Measurements from ENCODE around the gene TMEM123. TPM values are rescaled to one million over a fixed set of nuclear protein-coding genes. Genes with fewer than 3 reads are reported as not detected.

TMEM123 gene
- total and polyA plus RNA-seq, 2 of the 13 experiments (the other 11 are each of a cell fraction or from before 2014, with no cell fraction given), result 365 to 2,761 TPM

DNA sequence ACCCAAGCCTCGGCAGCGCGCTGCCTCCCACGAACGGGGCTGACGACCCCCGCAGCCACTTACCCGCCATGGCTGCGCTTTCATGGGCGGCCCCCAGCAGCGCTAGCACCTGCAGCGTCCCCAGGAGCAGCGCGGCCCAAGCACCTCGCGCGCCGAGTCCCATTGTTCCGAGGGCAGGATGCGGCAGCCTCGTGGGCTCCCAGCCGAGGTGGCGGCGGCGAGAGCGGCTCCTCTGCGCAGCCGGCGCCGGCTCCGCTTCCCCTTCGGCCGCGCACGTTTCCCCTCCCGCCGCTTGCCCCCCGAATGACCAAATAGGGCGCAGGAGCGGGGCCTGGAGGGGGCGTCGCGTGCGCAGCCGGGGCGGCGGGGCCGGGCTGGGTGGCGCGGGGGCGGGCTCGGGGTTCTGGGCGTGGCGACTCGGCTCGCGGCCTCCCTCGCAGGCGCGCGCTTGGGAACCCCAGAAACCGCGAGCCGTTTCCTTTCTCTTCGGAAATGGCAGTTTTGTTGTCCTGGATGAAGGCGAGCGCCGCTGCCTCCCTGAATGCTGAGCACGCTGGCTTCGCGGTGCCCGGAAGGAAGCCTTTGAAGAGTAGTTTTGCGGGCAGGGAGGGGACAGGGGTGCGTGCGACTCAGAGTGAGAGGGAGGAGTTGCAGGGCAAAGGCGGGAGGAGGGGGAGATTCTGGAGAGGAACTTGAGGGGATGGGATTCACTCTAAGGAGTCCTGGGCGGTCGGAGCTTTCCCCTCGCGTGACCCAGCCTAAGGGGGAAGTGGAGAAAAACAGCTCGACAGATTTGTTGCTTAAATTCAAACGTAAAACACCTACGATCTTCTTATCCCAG, at the start of gene TMEM123 (continued):
- TF ChIP-seq, protein P1, sequence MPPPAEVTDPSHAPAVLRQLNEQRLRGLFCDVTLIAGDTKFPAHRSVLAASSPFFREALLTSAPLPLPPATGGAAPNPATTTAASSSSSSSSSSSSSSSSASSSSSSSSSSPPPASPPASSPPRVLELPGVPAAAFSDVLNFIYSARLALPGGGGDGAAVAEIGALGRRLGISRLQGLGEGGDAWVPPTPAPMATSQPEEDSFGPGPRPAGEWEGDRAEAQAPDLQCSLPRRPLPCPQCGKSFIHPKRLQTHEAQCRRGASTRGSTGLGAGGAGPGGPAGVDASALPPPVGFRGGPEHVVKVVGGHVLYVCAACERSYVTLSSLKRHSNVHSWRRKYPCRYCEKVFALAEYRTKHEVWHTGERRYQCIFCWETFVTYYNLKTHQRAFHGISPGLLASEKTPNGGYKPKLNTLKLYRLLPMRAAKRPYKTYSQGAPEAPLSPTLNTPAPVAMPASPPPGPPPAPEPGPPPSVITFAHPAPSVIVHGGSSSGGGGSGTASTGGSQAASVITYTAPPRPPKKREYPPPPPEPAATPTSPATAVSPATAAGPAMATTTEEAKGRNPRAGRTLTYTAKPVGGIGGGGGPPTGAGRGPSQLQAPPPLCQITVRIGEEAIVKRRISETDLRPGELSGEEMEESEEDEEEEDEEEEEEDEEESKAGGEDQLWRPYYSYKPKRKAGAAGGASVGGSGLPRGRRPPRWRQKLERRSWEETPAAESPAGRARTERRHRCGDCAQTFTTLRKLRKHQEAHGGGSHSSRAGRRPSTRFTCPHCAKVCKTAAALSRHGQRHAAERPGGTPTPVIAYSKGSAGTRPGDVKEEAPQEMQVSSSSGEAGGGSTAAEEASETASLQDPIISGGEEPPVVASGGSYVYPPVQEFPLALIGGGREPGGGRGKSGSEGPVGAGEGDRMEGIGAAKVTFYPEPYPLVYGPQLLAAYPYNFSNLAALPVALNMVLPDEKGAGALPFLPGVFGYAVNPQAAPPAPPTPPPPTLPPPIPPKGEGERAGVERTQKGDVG (CRISPR knock-in tag; IDR thresholded peaks at IDR 0.05; ENCODE audit: borderline replicate concordance), result no peak; the same call in 1 of the 2 replicates
- TF ChIP-seq, protein P2, sequence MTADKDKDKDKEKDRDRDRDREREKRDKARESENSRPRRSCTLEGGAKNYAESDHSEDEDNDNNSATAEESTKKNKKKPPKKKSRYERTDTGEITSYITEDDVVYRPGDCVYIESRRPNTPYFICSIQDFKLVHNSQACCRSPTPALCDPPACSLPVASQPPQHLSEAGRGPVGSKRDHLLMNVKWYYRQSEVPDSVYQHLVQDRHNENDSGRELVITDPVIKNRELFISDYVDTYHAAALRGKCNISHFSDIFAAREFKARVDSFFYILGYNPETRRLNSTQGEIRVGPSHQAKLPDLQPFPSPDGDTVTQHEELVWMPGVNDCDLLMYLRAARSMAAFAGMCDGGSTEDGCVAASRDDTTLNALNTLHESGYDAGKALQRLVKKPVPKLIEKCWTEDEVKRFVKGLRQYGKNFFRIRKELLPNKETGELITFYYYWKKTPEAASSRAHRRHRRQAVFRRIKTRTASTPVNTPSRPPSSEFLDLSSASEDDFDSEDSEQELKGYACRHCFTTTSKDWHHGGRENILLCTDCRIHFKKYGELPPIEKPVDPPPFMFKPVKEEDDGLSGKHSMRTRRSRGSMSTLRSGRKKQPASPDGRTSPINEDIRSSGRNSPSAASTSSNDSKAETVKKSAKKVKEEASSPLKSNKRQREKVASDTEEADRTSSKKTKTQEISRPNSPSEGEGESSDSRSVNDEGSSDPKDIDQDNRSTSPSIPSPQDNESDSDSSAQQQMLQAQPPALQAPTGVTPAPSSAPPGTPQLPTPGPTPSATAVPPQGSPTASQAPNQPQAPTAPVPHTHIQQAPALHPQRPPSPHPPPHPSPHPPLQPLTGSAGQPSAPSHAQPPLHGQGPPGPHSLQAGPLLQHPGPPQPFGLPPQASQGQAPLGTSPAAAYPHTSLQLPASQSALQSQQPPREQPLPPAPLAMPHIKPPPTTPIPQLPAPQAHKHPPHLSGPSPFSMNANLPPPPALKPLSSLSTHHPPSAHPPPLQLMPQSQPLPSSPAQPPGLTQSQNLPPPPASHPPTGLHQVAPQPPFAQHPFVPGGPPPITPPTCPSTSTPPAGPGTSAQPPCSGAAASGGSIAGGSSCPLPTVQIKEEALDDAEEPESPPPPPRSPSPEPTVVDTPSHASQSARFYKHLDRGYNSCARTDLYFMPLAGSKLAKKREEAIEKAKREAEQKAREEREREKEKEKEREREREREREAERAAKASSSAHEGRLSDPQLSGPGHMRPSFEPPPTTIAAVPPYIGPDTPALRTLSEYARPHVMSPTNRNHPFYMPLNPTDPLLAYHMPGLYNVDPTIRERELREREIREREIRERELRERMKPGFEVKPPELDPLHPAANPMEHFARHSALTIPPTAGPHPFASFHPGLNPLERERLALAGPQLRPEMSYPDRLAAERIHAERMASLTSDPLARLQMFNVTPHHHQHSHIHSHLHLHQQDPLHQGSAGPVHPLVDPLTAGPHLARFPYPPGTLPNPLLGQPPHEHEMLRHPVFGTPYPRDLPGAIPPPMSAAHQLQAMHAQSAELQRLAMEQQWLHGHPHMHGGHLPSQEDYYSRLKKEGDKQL (CRISPR knock-in tag; IDR thresholded peaks at IDR 0.05; ENCODE audit: low read depth), result peak; percentile 34; the same call in 1 of the 2 replicates
- TF ChIP-seq ZNF549 (CRISPR knock-in tag; IDR thresholded peaks at IDR 0.05) (no peak), HHEX (CRISPR knock-in tag; IDR thresholded peaks at IDR 0.05) (no peak), SP140L (CRISPR knock-in tag; IDR thresholded peaks at IDR 0.05; ENCODE audit: borderline replicate concordance) (0 out of 2 replicates have a peak, but pooled peaks have one; percentile 17), NCOA2 (CRISPR knock-in tag; IDR thresholded peaks at IDR 0.05) (no peak; the same call in 1 of the 2 replicates), ISX (CRISPR knock-in tag; conservative IDR thresholded peaks at IDR 0.05) (no peak), HNF4A (CRISPR knock-in tag; IDR thresholded peaks at IDR 0.05) (no peak), FOXK2 (IDR thresholded peaks at IDR 0.05) (no peak), MTA3 (CRISPR knock-in tag; IDR thresholded peaks at IDR 0.05) (no peak), SP5 (CRISPR knock-in tag; IDR thresholded peaks at IDR 0.05; ENCODE audit: borderline replicate concordance, low read depth) (peak; percentile 56; the same call in 1 of the 2 replicates), PHF21A (CRISPR knock-in tag; IDR thresholded peaks at IDR 0.05) (no peak), SSRP1 (CRISPR knock-in tag; IDR thresholded peaks at IDR 0.05) (no peak; the same call in 1 of the 2 replicates), PRPF4 (IDR thresholded peaks at IDR 0.05; ENCODE audit: low read depth, low read length, poor library complexity, severe bottlenecking) (no peak), MAFK (conservative IDR thresholded peaks at IDR 0.05 in 1 of 2, IDR thresholded peaks at IDR 0.05 in 1 of 2; ENCODE audit: low read length in 2 of 2) (no peak), YY1 (IDR thresholded peaks at IDR 0.05; ENCODE audit: insufficient read depth, insufficient replicate concordance, low read depth, low read length) (peak; percentile 39), TARDBP (CRISPR knock-in tag; IDR thresholded peaks at IDR 0.05) (peak; percentile 55)
- TF ChIP-seq, protein P3, sequence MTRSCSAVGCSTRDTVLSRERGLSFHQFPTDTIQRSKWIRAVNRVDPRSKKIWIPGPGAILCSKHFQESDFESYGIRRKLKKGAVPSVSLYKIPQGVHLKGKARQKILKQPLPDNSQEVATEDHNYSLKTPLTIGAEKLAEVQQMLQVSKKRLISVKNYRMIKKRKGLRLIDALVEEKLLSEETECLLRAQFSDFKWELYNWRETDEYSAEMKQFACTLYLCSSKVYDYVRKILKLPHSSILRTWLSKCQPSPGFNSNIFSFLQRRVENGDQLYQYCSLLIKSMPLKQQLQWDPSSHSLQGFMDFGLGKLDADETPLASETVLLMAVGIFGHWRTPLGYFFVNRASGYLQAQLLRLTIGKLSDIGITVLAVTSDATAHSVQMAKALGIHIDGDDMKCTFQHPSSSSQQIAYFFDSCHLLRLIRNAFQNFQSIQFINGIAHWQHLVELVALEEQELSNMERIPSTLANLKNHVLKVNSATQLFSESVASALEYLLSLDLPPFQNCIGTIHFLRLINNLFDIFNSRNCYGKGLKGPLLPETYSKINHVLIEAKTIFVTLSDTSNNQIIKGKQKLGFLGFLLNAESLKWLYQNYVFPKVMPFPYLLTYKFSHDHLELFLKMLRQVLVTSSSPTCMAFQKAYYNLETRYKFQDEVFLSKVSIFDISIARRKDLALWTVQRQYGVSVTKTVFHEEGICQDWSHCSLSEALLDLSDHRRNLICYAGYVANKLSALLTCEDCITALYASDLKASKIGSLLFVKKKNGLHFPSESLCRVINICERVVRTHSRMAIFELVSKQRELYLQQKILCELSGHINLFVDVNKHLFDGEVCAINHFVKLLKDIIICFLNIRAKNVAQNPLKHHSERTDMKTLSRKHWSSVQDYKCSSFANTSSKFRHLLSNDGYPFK (CRISPR knock-in tag; IDR thresholded peaks at IDR 0.05; ENCODE audit: borderline replicate concordance), result no peak

Measured in HepG2 (cell line).